Ascending aorta (tissue), 2 donors: Measurements from ENCODE around the gene ZNF697. TPM values are rescaled to one million over a fixed set of nuclear protein-coding genes. Genes with fewer than 3 reads are reported as not detected.

Experiments used
- DNase-seq, 2 donors: peaks; one replicate each; pipeline ENCODE4 v3.0.0-alpha.2; 2019; ENCODE audit warnings: low spot score in 2 of 2
- H3K27ac ChIP-seq, 2 donors: fragments of 200-600 bp; sonication (generic); one replicate each; pipeline ENCODE4 v1.5.1; 2016 to 2017; ENCODE audit warnings: mild to moderate bottlenecking in 1 of 2
- H3K27me3 ChIP-seq: fragments of 200-600 bp; sonication (generic); one replicate; pipeline ENCODE4 v1.5.1; 2017
- H3K36me3 ChIP-seq, 2 donors: fragments of 200-600 bp; sonication (generic); one replicate each; pipeline ENCODE4 v1.5.1; 2016
- H3K4me1 ChIP-seq, 2 donors: fragments of 200-600 bp; sonication (generic); one replicate each; pipeline ENCODE4 v1.5.1; 2016 to 2017; ENCODE audit warnings: mild to moderate bottlenecking in 1 of 2
- H3K4me3 ChIP-seq, 2 donors: fragments of 200-600 bp; sonication (generic); one replicate each; pipeline ENCODE4 v1.5.1; 2016 to 2017; ENCODE audit warnings: mild to moderate bottlenecking in 1 of 2
- H3K9me3 ChIP-seq, 2 donors: fragments of 200-600 bp; sonication (generic); one replicate each; pipeline ENCODE4 v1.5.1; 2016
- intact Hi-C: fragments of 100-400 bp; cut with DNase I; formaldehyde crosslinking; loops from one replicate; pipeline ENCODE4 v1.15.1; 2023
- total RNA-seq: library from RNA; depleted of rRNA; stranded (reverse); fragments of >200 nt; gene quantifications from one replicate; pipeline ENCODE4 v1.1.0, GENCODE V29; 2016
- TF ChIP-seq, protein P1 (sequence below), 3 experiments: fragments of 200-600 bp in 2 of 3; fragments of 450-650 bp in 1 of 3; sonication (generic) in 2 of 3; IDR thresholded peaks; one replicate each; pipeline ENCODE4 v1.5.1; 2016 to 2019; ENCODE audit warnings: antibody characterized with exemption in 3 of 3, mild to moderate bottlenecking in 1 of 3, moderate library complexity in 1 of 3

The ZNF697 gene
- total RNA-seq, 1 donor from 2014 or later, result 0.11 TPM

DNA sequence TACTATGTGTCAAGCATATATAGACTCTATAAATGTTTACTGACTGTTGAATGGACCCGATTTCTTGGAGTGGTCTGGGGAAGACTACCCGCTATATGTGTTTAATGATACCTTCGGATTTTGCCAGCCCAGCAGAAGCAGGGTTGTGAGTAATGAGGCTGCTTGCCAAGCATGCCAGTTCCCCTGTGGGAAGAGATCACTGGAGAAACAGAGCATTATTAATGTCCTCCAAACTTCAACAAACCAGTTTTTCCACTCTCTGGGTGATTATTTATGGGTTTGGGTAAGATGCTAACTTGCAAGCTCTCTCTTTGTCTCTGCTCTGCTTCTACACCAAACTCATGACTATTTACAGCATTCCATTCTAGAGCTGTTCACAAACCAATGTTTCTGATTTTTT, 38.6 kb upstream of the ZNF697 start:
- Histone ChIP-seq H3K27me3 (no peaks in the 10 kb centered on the region), H3K4me1 (no peaks in the 10 kb centered on the region), H3K27ac (no peak overlapping the region), H3K4me3 (no peak overlapping the region), H3K36me3 (no peaks in the 10 kb centered on the region), H3K9me3 (no peaks in the 10 kb centered on the region)
- TF ChIP-seq, protein P1, sequence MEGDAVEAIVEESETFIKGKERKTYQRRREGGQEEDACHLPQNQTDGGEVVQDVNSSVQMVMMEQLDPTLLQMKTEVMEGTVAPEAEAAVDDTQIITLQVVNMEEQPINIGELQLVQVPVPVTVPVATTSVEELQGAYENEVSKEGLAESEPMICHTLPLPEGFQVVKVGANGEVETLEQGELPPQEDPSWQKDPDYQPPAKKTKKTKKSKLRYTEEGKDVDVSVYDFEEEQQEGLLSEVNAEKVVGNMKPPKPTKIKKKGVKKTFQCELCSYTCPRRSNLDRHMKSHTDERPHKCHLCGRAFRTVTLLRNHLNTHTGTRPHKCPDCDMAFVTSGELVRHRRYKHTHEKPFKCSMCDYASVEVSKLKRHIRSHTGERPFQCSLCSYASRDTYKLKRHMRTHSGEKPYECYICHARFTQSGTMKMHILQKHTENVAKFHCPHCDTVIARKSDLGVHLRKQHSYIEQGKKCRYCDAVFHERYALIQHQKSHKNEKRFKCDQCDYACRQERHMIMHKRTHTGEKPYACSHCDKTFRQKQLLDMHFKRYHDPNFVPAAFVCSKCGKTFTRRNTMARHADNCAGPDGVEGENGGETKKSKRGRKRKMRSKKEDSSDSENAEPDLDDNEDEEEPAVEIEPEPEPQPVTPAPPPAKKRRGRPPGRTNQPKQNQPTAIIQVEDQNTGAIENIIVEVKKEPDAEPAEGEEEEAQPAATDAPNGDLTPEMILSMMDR (IDR thresholded peaks at IDR 0.05), result no peak
- DNase-seq, result no peak
- intact Hi-C loops, result no loop called here

DNA sequence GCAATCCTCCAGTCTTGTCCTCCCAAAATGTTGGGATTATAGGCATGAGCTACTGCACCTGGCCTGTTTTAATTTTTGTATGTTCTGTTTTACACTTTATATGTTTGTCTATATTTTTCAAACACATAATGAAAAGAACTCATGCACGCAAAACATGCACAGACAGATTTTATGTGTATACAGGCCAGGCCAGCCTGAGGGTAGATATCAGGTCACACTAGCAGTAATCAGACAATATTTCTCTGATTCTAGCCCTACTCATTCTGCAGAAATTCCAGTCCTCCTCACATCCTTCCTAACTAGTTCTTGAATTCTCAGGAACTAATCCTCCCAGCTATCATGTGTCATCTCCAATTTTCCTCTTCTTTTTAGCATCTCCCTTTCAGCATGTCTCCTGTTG, 35.8 kb upstream of the ZNF697 start:
- Histone ChIP-seq H3K4me3 (no peak overlapping the region), H3K27me3 (no peaks in the 10 kb centered on the region), H3K4me1 (no peaks in the 10 kb centered on the region), H3K9me3 (no peaks in the 10 kb centered on the region), H3K36me3 (no peaks in the 10 kb centered on the region), H3K27ac (no peak overlapping the region)
- DNase-seq, result no peak
- TF ChIP-seq, protein P1 (IDR thresholded peaks at IDR 0.05), result no peak
- intact Hi-C loops, result no loop called here

DNA sequence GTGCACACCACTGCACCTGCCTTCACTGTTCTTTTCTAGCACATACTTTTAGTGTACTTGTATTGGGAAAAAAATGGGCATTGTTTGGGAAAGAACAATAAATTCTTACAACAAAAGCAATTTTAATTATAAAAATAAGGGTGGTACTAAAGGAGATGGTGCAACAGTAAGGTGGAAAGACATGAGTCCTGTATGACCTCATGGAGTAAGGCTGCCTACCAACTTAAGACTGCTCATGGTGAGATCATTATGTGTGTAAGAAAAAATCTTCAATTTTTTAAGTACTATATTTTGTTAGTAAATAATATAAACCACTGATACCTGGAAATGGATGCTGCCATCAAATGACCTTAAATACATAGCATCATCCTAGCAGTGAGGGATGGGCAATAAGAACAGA, 34.1 kb upstream of the ZNF697 start:
- Histone ChIP-seq H3K36me3 (no peaks in the 10 kb centered on the region), H3K27me3 (no peaks in the 10 kb centered on the region), H3K9me3 (no peaks in the 10 kb centered on the region), H3K4me1 (no peaks in the 10 kb centered on the region), H3K4me3 (no peak overlapping the region), H3K27ac (no peak overlapping the region)
- DNase-seq, result no peak
- TF ChIP-seq, protein P1 (IDR thresholded peaks at IDR 0.05), result no peak
- intact Hi-C loops, result no loop called here

DNA sequence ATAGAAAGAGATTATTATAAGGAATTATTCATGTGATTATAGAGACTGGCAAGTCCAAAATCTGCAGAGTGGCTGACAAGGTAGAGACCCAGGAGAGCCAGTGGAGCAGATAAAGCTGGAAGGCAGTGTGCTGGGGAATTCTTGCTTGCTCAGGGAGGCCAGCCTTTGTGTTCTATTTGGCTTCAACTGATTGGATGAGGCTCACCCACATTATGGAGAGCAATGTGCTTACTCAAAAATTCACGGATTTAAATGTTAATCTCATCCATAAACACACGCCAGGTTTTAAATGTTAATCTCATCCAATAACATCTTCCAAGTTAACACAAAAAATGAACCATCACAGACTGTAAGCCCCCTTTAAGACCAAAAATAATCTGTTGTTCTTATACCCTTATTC, 33.5 kb upstream of the ZNF697 start:
- Histone ChIP-seq H3K4me1 (no peaks in the 10 kb centered on the region), H3K27ac (no peak overlapping the region), H3K27me3 (no peaks in the 10 kb centered on the region), H3K9me3 (no peaks in the 10 kb centered on the region), H3K4me3 (no peak overlapping the region), H3K36me3 (no peaks in the 10 kb centered on the region)
- TF ChIP-seq, protein P1 (IDR thresholded peaks at IDR 0.05), result no peak
- intact Hi-C loops, result no loop called here
- no peak for DNase-seq

DNA sequence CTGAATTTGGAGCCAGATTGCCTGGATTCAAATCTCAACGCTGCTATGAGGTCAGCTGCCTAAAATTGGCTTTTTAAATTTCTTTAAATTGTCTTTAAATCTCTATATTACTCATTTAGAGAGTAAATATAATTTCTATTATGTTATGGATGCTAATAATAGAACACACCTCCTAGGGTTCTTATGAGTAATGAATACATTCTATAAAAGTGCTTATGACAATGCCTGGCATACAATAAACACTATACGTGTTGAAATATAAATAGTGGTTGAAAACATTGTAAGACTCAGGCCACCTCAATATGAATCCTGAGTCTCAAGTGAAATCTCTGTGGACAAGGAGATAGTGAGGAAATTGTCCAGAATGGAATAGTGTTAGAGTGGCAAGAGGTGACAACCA, 32.7 kb upstream of the ZNF697 start:
- TF ChIP-seq, protein P1 (IDR thresholded peaks at IDR 0.05), result no peak
- no peaks in the 10 kb centered on the region for H3K4me1 ChIP-seq
- no peak for DNase-seq
- no peak overlapping the region for H3K27ac ChIP-seq
- no peaks in the 10 kb centered on the region for H3K27me3 ChIP-seq
- H3K4me3 ChIP-seq, result no peak overlapping the region
- intact Hi-C loops, result no loop called here
- H3K9me3 ChIP-seq, result no peaks in the 10 kb centered on the region
- no peaks in the 10 kb centered on the region for H3K36me3 ChIP-seq

DNA sequence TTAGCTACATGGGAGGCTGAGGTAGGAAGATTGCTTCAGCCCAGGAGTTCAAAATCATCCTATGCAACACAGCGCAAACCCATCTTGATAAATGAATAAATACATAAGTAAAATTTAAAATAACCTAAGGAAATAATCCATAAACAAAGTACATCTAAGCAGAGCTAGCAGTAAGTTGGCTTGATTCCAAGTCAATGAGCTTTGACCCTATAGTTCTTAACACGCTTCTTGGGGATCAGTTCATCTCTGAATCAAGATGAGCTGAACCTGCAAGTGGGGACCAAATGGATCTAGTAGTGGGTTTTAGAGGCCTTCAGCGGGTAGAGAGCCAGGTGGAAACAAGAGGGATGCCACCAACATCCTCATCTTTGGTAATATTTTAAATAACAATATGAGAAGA, 32.1 kb upstream of the ZNF697 start:
- Histone ChIP-seq H3K27ac (no peak overlapping the region), H3K27me3 (no peaks in the 10 kb centered on the region), H3K4me1 (peaks cover 0 to 3% of the 10 kb centered on the region in 2 donors), H3K9me3 (no peaks in the 10 kb centered on the region), H3K4me3 (no peak overlapping the region), H3K36me3 (no peaks in the 10 kb centered on the region)
- DNase-seq, result no peak
- TF ChIP-seq, protein P1 (IDR thresholded peaks at IDR 0.05), result no peak
- intact Hi-C loops, result no loop called here
